ENCODE data around the gene CLEC10A. TPM values are rescaled to one million over a fixed set of nuclear protein-coding genes. Genes with fewer than 3 reads are reported as not detected.

Gene CLEC10A
- total and polyA plus RNA-seq, 2 donors (not counting 1 experiment from before 2014, with no cell fraction given): not detected

GRCh38 chr17:7038025-7038862, 41.8 kb downstream of the CLEC10A start:
- TF ChIP-seq EZH2 (IDR thresholded peaks at IDR 0.05; ENCODE audit: low read length, missing control alignments) (no peak), CTCF (conservative IDR thresholded peaks at IDR 0.05 in 1 of 2, IDR thresholded peaks at IDR 0.05 in 1 of 2; ENCODE audit: low read depth in 1 of 2, low read length in 2 of 2) (no peak)
- H3K4me3 ChIP-seq (replicated peaks in 1 of 4; ENCODE audit: control extremely low read depth in 1 of 4, insufficient read depth in 1 of 4, low read depth in 3 of 4, low read length in 4 of 4): no peak overlapping the region
- DNase-seq (ENCODE audit: low read depth in 2 of 2): no peak
- H3K27ac ChIP-seq (ENCODE audit: insufficient read depth, low read length): no peak overlapping the region
- peaks cover 10% of the 10 kb centered on the region for H3K27me3 ChIP-seq (ENCODE audit: control insufficient read depth, insufficient read depth, low read length)
- H3K4me2 ChIP-seq (ENCODE audit: extremely low read depth, insufficient read depth, low read length): no peak overlapping the region
- no peak overlapping the region for H3K9ac ChIP-seq (ENCODE audit: insufficient read depth, low read length)
- no peak overlapping the region for H2AFZ ChIP-seq (ENCODE audit: low read length)
- no peaks in the 10 kb centered on the region for H3K9me3 ChIP-seq (ENCODE audit: control insufficient read depth, insufficient read depth, low read depth, low read length)
- H3K4me1 ChIP-seq (ENCODE audit: control insufficient read depth, extremely low read depth, insufficient read depth, low read length): peaks cover 5% of the 10 kb centered on the region
- no peaks in the 10 kb centered on the region for H4K20me1 ChIP-seq (ENCODE audit: control insufficient read depth, extremely low read depth, insufficient read depth, low read length)
- no peaks in the 10 kb centered on the region for H3K79me2 ChIP-seq (ENCODE audit: control insufficient read depth, insufficient read depth, low read length)
- no peaks in the 10 kb centered on the region for H3K36me3 ChIP-seq (ENCODE audit: control insufficient read depth, insufficient read depth, low read length)

GRCh38 chr17:7035591-7036368, 44.3 kb downstream of the CLEC10A start, which contains the start of gene SLC16A13:
TSS of gene SLC16A13 (plus strand) at chr17:7036015. CDS start at chr17:7036383, 368 bp downstream.
- H3K36me3 ChIP-seq (ENCODE audit: control insufficient read depth, insufficient read depth, low read length): no peaks in the 10 kb centered on the region
- H3K4me2 ChIP-seq (ENCODE audit: extremely low read depth, insufficient read depth, low read length): peak within 1 kb of the TSS; percentile 92
- H3K79me2 ChIP-seq (ENCODE audit: control insufficient read depth, insufficient read depth, low read length): no peaks in the 10 kb centered on the region
- peak; percentile 92 for DNase-seq (ENCODE audit: low read depth in 2 of 2)
- peak within 1 kb of the TSS; percentile 94 for H2AFZ ChIP-seq (ENCODE audit: low read length)
- no peaks in the 10 kb centered on the region for H3K27me3 ChIP-seq (ENCODE audit: control insufficient read depth, insufficient read depth, low read length)
- TF ChIP-seq EZH2 (IDR thresholded peaks at IDR 0.05; ENCODE audit: low read length, missing control alignments) (no peak), CTCF (conservative IDR thresholded peaks at IDR 0.05 in 1 of 2, IDR thresholded peaks at IDR 0.05 in 1 of 2; ENCODE audit: low read depth in 1 of 2, low read length in 2 of 2) (no peak)
- no peaks in the 10 kb centered on the region for H4K20me1 ChIP-seq (ENCODE audit: control insufficient read depth, extremely low read depth, insufficient read depth, low read length)
- peaks cover 5% of the 10 kb centered on the region for H3K4me1 ChIP-seq (ENCODE audit: control insufficient read depth, extremely low read depth, insufficient read depth, low read length)
- peak within 1 kb of the TSS; percentile 52 for H3K9ac ChIP-seq (ENCODE audit: insufficient read depth, low read length)
- H3K4me3 ChIP-seq (replicated peaks in 1 of 4; ENCODE audit: control extremely low read depth in 1 of 4, insufficient read depth in 1 of 4, low read depth in 3 of 4, low read length in 4 of 4): peak within 1 kb of the TSS; percentile 75 to 91 (median 79)
- no peaks in the 10 kb centered on the region for H3K9me3 ChIP-seq (ENCODE audit: control insufficient read depth, insufficient read depth, low read depth, low read length)
- peak within 1 kb of the TSS; percentile 85 for H3K27ac ChIP-seq (ENCODE audit: insufficient read depth, low read length)

GRCh38 chr17:7034955-7035590, 45.0 kb downstream of the CLEC10A start:
- Histone ChIP-seq H4K20me1 (ENCODE audit: control insufficient read depth, extremely low read depth, insufficient read depth, low read length) (no peaks in the 10 kb centered on the region), H3K79me2 (ENCODE audit: control insufficient read depth, insufficient read depth, low read length) (no peaks in the 10 kb centered on the region), H3K9ac (ENCODE audit: insufficient read depth, low read length) (peak overlapping the region; percentile 52), H3K4me3 (replicated peaks in 1 of 4; ENCODE audit: control extremely low read depth in 1 of 4, insufficient read depth in 1 of 4, low read depth in 3 of 4, low read length in 4 of 4) (peak overlapping the region; percentile 75 to 91 (median 79)), H3K27ac (ENCODE audit: insufficient read depth, low read length) (peak overlapping the region; percentile 85), H3K4me1 (ENCODE audit: control insufficient read depth, extremely low read depth, insufficient read depth, low read length) (peaks cover 5% of the 10 kb centered on the region), H3K36me3 (ENCODE audit: control insufficient read depth, insufficient read depth, low read length) (no peaks in the 10 kb centered on the region), H3K27me3 (ENCODE audit: control insufficient read depth, insufficient read depth, low read length) (no peaks in the 10 kb centered on the region), H2AFZ (ENCODE audit: low read length) (peak overlapping the region; percentile 94), H3K4me2 (ENCODE audit: extremely low read depth, insufficient read depth, low read length) (peak overlapping the region; percentile 92), H3K9me3 (ENCODE audit: control insufficient read depth, insufficient read depth, low read depth, low read length) (no peaks in the 10 kb centered on the region)
- DNase-seq (ENCODE audit: low read depth in 2 of 2): no peak
- TF ChIP-seq EZH2 (IDR thresholded peaks at IDR 0.05; ENCODE audit: low read length, missing control alignments): no peak
- TF ChIP-seq CTCF (conservative IDR thresholded peaks at IDR 0.05 in 1 of 2, IDR thresholded peaks at IDR 0.05 in 1 of 2; ENCODE audit: low read depth in 1 of 2, low read length in 2 of 2): no peak

Measured in fibroblast of lung (primary cell).